ENCODE data around the gene DNAH9. TPM values are rescaled to one million over a fixed set of nuclear protein-coding genes. Genes with fewer than 3 reads are reported as not detected.

The DNAH9 gene
- total RNA-seq, 3 donors from 2014 or later (not counting 1 experiment from before 2014, with no cell fraction given): not detected

- Histone ChIP-seq H3K36me3 (ENCODE audit: control insufficient read depth, insufficient read depth, low read length) (no peaks in the 10 kb centered on the region), H3K27ac (ENCODE audit: low read length) (no peak overlapping the region), H3K9me3 (ENCODE audit: control insufficient read depth, insufficient read depth, low read length) (peaks cover 8% of the 10 kb centered on the region), H3K4me3 (ENCODE audit: low read length) (no peak overlapping the region), H3K27me3 (ENCODE audit: control insufficient read depth, insufficient read depth, low read length) (no peaks in the 10 kb centered on the region), H3K4me1 (ENCODE audit: control insufficient read depth, insufficient read depth, low read length) (no peaks in the 10 kb centered on the region)
- ATAC-seq: no peak
- 74% methylated on average over 1 of the region's 1 CpG for WGBS (ENCODE audit: insufficient coverage)
- DNase-seq: no peak
- no peak for TF ChIP-seq CTCF (IDR thresholded peaks at IDR 0.05)
- Mint-ChIP-seq H3K27me3 (ENCODE audit: low read depth in 2 of 2) (no peaks in the 10 kb centered on the region), H3K36me3 (no peaks in the 10 kb centered on the region), H3K4me1 (no peaks in the 10 kb centered on the region), H3K9me3 (peaks cover 17 to 20% of the 10 kb centered on the region in 2 donors), H3K4me3 (no peak overlapping the region), H3K27ac (no peak overlapping the region)
- intact Hi-C loops (cut with micrococcal nuclease): no loop called here
Observed at GRCh38 chr17:11553135-11553534, 45.1 kb upstream of the DNAH9 start.

- ATAC-seq (no peak), DNase-seq (no peak)
- intact Hi-C loops (cut with micrococcal nuclease): no loop called here
- H3K4me3 Mint-ChIP-seq: no peak overlapping the region
- H3K27ac Mint-ChIP-seq: no peak overlapping the region
- H3K4me1 ChIP-seq (ENCODE audit: control insufficient read depth, insufficient read depth, low read length): no peaks in the 10 kb centered on the region
- no peak for TF ChIP-seq CTCF (IDR thresholded peaks at IDR 0.05)
- peaks cover 10% of the 10 kb centered on the region for H3K9me3 ChIP-seq (ENCODE audit: control insufficient read depth, insufficient read depth, low read length)
- 90% methylated on average over 1 of the region's 1 CpG for WGBS (ENCODE audit: insufficient coverage)
- H3K4me1 Mint-ChIP-seq: no peaks in the 10 kb centered on the region
- no peak overlapping the region for H3K4me3 ChIP-seq (ENCODE audit: low read length)
- no peaks in the 10 kb centered on the region for H3K27me3 ChIP-seq (ENCODE audit: control insufficient read depth, insufficient read depth, low read length)
- H3K36me3 Mint-ChIP-seq: no peaks in the 10 kb centered on the region
- H3K27me3 Mint-ChIP-seq (ENCODE audit: low read depth in 2 of 2): no peaks in the 10 kb centered on the region
- H3K9me3 Mint-ChIP-seq: peaks cover 17 to 20% of the 10 kb centered on the region in 2 donors
- no peak overlapping the region for H3K27ac ChIP-seq (ENCODE audit: low read length)
- no peaks in the 10 kb centered on the region for H3K36me3 ChIP-seq (ENCODE audit: control insufficient read depth, insufficient read depth, low read length)
Observed at GRCh38 chr17:11554042-11554441, 44.2 kb upstream of the DNAH9 start.

GRCh38 chr17:11554542-11554941, 43.7 kb upstream of the DNAH9 start:
- Mint-ChIP-seq H3K36me3 (no peaks in the 10 kb centered on the region), H3K4me3 (no peak overlapping the region), H3K27me3 (ENCODE audit: low read depth in 2 of 2) (no peaks in the 10 kb centered on the region), H3K9me3 (peaks cover 17 to 20% of the 10 kb centered on the region in 2 donors), H3K27ac (no peak overlapping the region), H3K4me1 (no peaks in the 10 kb centered on the region)
- Histone ChIP-seq H3K4me1 (ENCODE audit: control insufficient read depth, insufficient read depth, low read length) (no peaks in the 10 kb centered on the region), H3K27ac (ENCODE audit: low read length) (no peak overlapping the region), H3K9me3 (ENCODE audit: control insufficient read depth, insufficient read depth, low read length) (peaks cover 15% of the 10 kb centered on the region), H3K4me3 (ENCODE audit: low read length) (no peak overlapping the region), H3K27me3 (ENCODE audit: control insufficient read depth, insufficient read depth, low read length) (no peaks in the 10 kb centered on the region), H3K36me3 (ENCODE audit: control insufficient read depth, insufficient read depth, low read length) (no peaks in the 10 kb centered on the region)
- no peak for ATAC-seq
- no peak for DNase-seq
- intact Hi-C loops (cut with micrococcal nuclease): no loop called here
- 88% methylated on average over 5 of the region's 5 CpGs for WGBS (ENCODE audit: insufficient coverage)
- TF ChIP-seq CTCF (IDR thresholded peaks at IDR 0.05): no peak

- Histone ChIP-seq H3K4me1 (ENCODE audit: control insufficient read depth, insufficient read depth, low read length) (no peaks in the 10 kb centered on the region), H3K27ac (ENCODE audit: low read length) (no peak overlapping the region), H3K27me3 (ENCODE audit: control insufficient read depth, insufficient read depth, low read length) (no peaks in the 10 kb centered on the region), H3K4me3 (ENCODE audit: low read length) (no peak overlapping the region), H3K9me3 (ENCODE audit: control insufficient read depth, insufficient read depth, low read length) (peaks cover 16% of the 10 kb centered on the region), H3K36me3 (ENCODE audit: control insufficient read depth, insufficient read depth, low read length) (no peaks in the 10 kb centered on the region)
- peaks cover 16 to 17% of the 10 kb centered on the region in 2 donors for H3K9me3 Mint-ChIP-seq
- no peak for DNase-seq
- no peaks in the 10 kb centered on the region for H3K27me3 Mint-ChIP-seq (ENCODE audit: low read depth in 2 of 2)
- H3K27ac Mint-ChIP-seq: no peak overlapping the region
- H3K4me3 Mint-ChIP-seq: no peak overlapping the region
- H3K36me3 Mint-ChIP-seq: no peaks in the 10 kb centered on the region
- 83% methylated on average over 6 of the region's 6 CpGs for WGBS (ENCODE audit: insufficient coverage)
- no peaks in the 10 kb centered on the region for H3K4me1 Mint-ChIP-seq
- no peak for TF ChIP-seq CTCF (IDR thresholded peaks at IDR 0.05)
- intact Hi-C loops (cut with micrococcal nuclease): no loop called here
- no peak for ATAC-seq
Observed at GRCh38 chr17:11555530-11555929, 42.7 kb upstream of the DNAH9 start.

Data from natural killer cell (primary cell).